Brain pericyte (primary cell): ENCODE measurements around the gene FBXW9.
"Not testable (repeated sequence)": the region's sequence is repeated elsewhere in the genome, so short reads cannot be mapped to it uniquely, and the experiment has no call there.

Source experiments
- DNase-seq: peaks from one replicate; pipeline ENCODE4 v3.0.0-alpha.2; 2012; ENCODE audit warnings: low read depth, low spot score

FBXW9 gene

DNA sequence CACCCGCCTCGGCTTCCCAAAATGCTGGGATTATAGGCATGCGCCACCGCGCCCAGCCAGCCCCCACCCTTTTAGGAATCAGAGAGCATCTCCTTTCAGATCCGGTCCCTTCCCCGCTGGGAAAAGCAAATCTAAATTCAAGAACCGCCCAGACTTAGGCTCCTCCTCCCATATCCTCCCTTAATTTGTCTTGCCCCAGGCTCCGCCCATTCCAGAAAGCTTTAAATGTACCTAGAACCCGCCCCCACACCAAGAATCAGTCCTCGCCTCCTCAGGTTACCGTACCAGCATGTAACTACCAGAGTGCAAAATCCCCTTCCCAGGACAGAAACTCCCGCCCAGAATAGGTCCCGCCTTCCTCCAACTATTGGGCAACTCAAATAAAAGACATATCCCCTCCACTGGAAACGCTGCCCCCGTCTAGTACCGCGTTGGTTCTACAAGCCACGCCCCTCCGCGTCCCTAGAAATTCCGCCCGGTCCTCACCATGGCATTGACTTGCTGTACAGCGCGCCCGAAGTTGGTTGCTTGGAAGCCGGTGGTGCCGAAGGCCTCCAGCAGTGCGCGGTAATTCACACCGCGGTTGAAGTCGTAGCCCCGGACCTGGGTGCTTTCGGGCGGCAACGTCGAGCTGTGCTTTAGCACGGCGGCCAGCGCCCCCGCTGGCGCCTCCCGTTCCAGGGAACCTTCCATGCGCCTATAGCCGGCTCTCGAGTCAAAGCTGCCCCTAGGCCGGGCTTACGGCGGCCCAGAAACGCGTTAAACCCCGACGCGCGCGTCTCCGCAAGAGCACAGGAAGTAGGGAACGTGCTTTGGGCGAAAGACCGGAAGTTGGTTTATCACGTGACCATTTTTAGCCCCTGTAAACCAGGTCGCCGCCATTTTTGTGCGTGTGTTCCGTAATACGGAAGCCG is 15.1 kb downstream of the FBXW9 start, which contains the start of gene DHPS:
Gene DHPS, minus strand, starts transcription at position 807 of the 914 bp plus-strand sequence. Its CDS starts 114 bp downstream, at position 693.
- DNase-seq = peak; percentile 88

DNA sequence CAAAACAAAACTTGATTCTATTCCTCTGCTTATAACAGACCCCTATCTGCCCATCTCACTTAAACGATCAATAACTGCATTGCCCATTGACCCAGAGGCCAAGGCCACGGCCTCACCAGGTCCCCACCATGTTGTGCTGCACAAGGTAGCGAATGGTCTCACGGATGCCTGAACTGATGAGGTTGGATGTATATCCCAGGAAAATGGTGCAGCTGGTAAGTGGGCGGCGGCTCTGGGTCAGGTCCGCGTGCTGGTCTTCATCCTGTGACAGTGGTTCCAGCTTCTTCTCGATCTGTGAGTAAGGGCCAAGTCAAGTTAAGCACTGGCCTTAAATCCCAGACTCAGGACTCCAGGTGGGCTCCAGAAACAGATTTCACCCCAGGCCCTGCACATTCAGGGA is 16.4 kb downstream of the FBXW9 start:
- no peak for DNase-seq

DNA sequence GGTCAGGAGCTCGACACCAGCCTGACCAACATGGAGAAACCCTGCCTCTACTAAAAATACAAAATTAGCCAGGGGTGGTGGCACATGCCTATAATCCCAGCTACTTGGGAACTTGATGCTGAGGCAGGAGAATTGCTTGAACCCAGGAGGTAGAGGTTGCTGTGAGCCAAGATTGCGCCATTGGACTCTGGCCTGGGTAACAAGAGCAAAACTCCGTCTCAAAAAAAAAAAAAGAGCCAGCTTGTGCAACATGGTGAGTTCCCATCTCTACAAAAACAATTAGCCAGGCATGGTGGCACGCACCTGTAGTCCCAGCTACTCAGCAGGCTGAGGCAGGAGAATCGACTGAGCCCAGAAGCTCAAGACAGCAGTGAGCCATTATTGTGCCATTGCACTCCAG is 18.4 kb downstream of the FBXW9 start:
- DNase-seq = not testable (repeated sequence)

- DNase-seq = no peak
Observed at GRCh38 chr19:12676928-12677327, 19.5 kb downstream of the FBXW9 start.

DNA sequence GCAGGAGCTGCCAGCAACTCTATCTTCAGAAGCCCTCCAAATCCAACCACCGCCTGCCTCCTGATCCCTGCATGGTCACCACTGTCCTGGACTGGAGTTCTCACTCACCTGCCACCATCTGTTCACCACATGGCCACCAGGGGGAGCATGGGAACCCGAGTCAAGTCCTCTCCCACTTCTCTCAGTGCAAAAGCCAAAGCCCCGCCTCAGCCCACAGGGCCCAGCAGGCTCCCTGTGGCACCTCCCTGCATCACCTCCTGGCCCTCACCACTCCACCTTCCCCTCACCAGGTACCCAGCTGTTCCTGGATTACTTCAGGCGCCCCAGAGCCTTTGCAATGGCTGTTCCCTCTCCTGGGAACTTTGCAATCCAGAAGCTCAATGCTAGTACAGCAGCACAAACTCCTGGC is 20.0 kb downstream of the FBXW9 start:
- DNase-seq = no peak

DNA sequence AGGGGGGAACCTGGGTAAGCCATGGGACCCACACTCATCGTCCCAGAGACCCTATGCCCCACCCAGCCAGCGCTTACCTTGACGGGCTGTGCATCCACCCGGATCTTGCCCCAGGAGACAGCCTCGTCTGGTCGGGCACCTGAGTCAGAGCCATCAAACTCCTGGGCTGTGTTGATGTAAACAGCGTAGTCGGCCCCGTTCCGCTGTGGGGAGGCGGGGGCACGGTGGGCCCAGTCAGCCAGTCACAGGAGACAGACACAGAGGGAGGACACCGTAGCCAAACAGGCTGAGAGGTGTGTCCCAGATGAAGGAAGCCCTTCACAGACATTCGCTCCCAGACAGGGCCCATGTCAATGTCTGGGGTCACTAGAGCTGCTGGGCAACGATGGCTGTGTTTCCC is 20.5 kb downstream of the FBXW9 start:
- no peak for DNase-seq

GRCh38 chr19:12675399-12675798 is 21.0 kb downstream of the FBXW9 start:
- no peak for DNase-seq

GRCh38 chr19:12672744-12673143 is 23.7 kb downstream of the FBXW9 start:
- no peak for DNase-seq

DNA sequence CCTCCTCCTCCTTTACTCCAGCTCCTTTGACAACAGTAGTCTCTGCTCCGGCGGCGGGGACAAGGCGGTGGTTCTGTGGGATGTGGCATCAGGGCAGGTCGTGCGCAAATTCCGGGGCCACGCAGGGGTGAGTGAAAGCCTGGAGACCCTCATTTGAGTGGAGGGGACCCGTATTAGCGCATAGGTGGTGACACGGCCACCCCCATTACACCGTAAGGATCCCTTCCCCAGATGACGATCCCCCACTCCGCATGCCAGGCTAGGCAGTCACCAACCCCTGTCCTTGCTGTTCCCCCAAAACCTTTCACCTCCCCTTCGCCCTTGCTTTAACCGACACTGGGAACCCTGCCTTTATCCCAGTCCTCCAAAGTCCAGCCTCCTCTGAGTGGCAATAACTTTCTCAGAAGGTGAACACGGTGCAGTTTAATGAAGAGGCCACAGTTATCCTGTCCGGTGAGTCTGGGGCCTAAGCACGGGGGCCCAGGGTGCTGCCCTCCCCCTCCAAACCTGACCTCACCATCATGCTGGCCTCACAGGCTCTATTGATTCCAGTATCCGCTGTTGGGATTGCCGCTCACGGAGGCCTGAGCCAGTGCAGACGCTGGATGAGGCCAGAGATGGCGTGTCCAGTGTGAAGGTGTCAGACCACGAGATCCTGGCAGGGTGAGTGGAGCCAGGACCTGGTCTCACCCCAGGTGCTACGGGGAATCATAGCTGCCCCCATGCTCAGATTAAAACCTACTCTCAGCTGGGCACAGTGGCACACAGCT is 26.1 kb downstream of the FBXW9 start:
- no peak for DNase-seq

GRCh38 chr19:12669270-12670158 is 26.9 kb downstream of the FBXW9 start:
- peak; percentile 73 for DNase-seq

DNA sequence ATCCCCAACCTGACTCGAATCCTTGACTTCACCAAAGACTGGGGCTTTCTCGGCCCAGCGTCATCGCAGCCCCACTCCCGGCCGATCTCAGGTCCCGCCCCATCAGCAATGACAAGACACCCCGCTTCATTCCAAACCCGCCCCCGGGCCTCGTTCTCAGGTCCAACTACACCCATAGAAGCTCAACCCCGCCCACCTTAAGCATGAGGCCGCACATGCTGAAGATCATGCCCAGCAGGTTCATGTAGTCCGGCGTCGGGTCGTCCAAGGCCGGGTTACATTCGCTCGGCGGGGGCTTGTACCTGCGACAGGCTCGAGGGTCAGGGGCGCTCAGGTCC is 27.5 kb downstream of the FBXW9 start:
- DNase-seq = no peak

- no peak for DNase-seq
Observed at GRCh38 chr19:12668346-12668745, 28.1 kb downstream of the FBXW9 start.

DNA sequence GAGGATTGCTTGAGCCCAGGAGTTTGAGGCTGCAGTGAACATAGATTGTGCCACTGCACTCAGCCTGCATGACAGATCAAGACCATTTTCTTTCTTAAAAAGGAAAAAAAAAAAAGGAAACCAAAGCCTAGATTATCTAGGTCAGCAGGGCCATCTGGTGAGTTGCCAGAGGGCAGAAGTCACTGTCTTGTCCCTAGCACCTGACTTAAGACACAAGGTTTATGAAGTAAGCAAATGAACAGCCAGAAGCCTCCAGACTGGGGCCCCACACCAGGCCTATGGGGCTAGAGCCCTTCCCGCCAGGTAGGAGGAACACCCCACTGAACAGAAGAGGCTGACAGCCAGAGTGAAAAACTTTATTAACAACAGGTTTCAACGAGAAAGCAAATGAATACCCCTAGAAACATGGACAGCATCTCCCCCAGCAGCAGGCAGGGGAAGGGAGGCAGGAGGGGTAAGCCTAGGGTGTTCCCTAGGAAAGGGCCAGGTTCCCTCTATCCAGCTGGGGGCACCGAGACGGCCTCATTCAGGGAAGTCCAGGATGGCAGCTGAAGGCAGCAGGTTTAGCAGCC is 28.6 kb downstream of the FBXW9 start:
- DNase-seq = no peak

DNA sequence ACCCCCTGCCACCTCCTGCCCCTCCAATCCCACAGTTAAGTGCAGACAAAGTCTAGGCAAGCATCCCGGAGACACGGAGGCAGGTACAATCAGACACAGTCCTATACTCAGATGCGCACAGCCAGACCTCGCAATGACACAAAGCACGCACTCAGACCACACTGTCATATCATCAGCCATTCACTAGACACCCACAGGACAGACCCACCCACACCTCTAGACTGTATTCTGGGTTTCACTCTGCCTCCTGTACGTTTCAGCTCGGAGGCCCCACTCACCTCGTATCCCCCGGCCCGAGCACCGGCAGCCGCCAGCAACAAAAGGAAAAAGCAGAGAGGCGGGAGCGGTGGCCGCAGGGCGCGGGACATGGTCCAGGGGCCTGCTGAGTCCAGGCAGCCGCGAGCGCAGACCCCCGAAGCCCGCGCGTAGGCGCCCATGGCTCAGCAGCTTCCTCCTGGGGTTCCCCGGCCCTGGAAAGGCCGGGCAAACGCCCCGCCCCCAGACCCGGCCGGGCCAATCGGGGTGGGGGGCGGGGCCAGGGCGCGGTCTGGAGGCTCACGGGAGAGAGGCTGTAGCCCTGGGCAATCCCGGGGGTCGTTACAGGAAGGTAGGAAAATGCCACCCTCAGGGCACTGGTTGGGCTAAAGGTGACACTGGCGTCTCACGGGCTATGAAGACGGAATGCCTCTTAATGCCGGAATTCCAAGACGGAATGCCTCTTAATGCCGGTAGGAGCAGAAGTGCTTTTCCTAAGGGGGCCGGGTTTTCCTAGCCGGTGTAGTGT is 30.0 kb downstream of the FBXW9 start, which contains the start of the genes MAN2B1 and WDR83:
Gene MAN2B1, minus strand, starts transcription at position 478 of the 784 bp plus-strand sequence. Its CDS starts 41 bp downstream, at position 437.
Gene WDR83, plus strand, starts transcription at position 543 of the 784 bp plus-strand sequence. CDS start 2,984 bp downstream, outside the sequence.
- DNase-seq = no peak

DNA sequence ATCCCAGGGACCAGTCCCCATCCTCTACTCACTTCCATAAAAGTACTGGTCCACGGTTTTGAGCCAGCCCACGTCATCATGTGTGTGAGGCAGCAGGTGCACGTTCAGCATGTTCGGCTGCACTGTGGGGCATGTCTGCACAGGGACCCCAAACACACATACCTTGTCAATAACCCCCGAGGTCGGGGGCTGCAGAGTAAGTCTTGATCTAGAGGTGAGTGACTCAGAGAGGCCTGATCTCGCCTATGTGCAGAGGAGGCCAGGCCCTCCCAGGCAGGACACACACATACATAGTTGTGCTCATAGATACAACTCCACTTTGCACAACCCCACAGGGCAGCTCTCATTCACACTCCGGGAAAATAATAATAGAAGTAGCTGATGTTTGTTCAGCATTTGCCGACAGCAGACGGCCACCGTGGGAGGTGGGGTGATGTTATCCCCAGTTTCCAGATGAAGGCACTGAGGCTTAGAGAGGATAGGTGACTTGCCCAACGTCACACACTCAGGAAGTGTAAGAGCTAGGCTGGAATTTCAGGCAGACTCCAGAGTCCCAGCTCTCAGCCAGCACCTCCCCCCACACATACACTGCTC is 30.7 kb downstream of the FBXW9 start:
- DNase-seq = no peak

- no peak for DNase-seq
Observed at GRCh38 chr19:12665281-12665573, 31.2 kb downstream of the FBXW9 start.

- DNase-seq = no peak
Observed at GRCh38 chr19:12664406-12665280, 31.8 kb downstream of the FBXW9 start.

GRCh38 chr19:12660980-12661379 is 35.5 kb downstream of the FBXW9 start:
- no peak for DNase-seq

- no peak for DNase-seq
Observed at GRCh38 chr19:12657966-12658365, 38.5 kb downstream of the FBXW9 start.
